Hindlimb muscle (tissue), 1 donor: ENCODE data around the gene DCLK2. TPM values are rescaled to one million over a fixed set of nuclear protein-coding genes. Genes with fewer than 3 reads are reported as not detected.

ENCODE experiments used
- DNase-seq: peaks from one replicate; pipeline ENCODE4 v3.0.0-alpha.2; 2013
- polyA plus RNA-seq: library from polyadenylated mRNA; unstranded; fragments of 120-200 nt; gene quantifications from one replicate; pipeline ENCODE4 v1.2.1, GENCODE V29; 2013; ENCODE audit not compliant: insufficient read length

The DCLK2 gene
- polyA plus RNA-seq, 1 donor, result 9.4 TPM

GRCh38 chr4:150119492-150119891 is 41.2 kb downstream of the DCLK2 start:
- DNase-seq, result no peak

GRCh38 chr4:150123087-150123486 is 44.8 kb downstream of the DCLK2 start:
- DNase-seq, result no peak

GRCh38 chr4:150123796-150124677 is 45.8 kb downstream of the DCLK2 start:
- DNase-seq, result no peak

GRCh38 chr4:150126201-150126863 is 48.1 kb downstream of the DCLK2 start:
- no peak for DNase-seq

- DNase-seq, result no peak
Observed at GRCh38 chr4:150126864-150127203, 48.6 kb downstream of the DCLK2 start.

- no peak for DNase-seq
Observed at GRCh38 chr4:150127757-150128156, 49.5 kb downstream of the DCLK2 start.

GRCh38 chr4:150130933-150131332 is 52.7 kb downstream of the DCLK2 start:
- peak; percentile 21 for DNase-seq

- no peak for DNase-seq
Observed at GRCh38 chr4:150131581-150132228, 53.5 kb downstream of the DCLK2 start.

- DNase-seq, result no peak
Observed at GRCh38 chr4:150133605-150134004, 55.4 kb downstream of the DCLK2 start.

- DNase-seq, result no peak
Observed at GRCh38 chr4:150135134-150135772, 57.0 kb downstream of the DCLK2 start.

GRCh38 chr4:150136036-150136435 is 57.8 kb downstream of the DCLK2 start:
- DNase-seq, result no peak

GRCh38 chr4:150136481-150136880 is 58.2 kb downstream of the DCLK2 start:
- DNase-seq, result no peak

- no peak for DNase-seq
Observed at GRCh38 chr4:150139297-150139865, 61.1 kb downstream of the DCLK2 start.

GRCh38 chr4:150140774-150141400 is 62.6 kb downstream of the DCLK2 start:
- DNase-seq, result no peak

- no peak for DNase-seq
Observed at GRCh38 chr4:150141756-150142155, 63.5 kb downstream of the DCLK2 start.

GRCh38 chr4:150142831-150143230 is 64.6 kb downstream of the DCLK2 start:
- no peak for DNase-seq

GRCh38 chr4:150145090-150145945 is 67.1 kb downstream of the DCLK2 start:
- DNase-seq, result no peak

- DNase-seq, result no peak
Observed at GRCh38 chr4:150145946-150146340, 67.7 kb downstream of the DCLK2 start.

- DNase-seq, result no peak
Observed at GRCh38 chr4:150149381-150149780, 71.1 kb downstream of the DCLK2 start.

GRCh38 chr4:150150629-150151062 is 72.4 kb downstream of the DCLK2 start:
- no peak for DNase-seq

- no peak for DNase-seq
Observed at GRCh38 chr4:150152766-150153165, 74.5 kb downstream of the DCLK2 start.
